ENCODE results near the gene TBC1D10A.

- no peak for TF ChIP-seq POLR2A (IDR thresholded peaks at IDR 0.05; ENCODE audit: low read depth, low read length)
- no peak for TF ChIP-seq POLR2AphosphoS5 (IDR thresholded peaks at IDR 0.05; ENCODE audit: low read depth, low read length)
- no peak for TF ChIP-seq POU2F2 (IDR thresholded peaks at IDR 0.05; ENCODE audit: low read depth, low read length)
These were observed 45.2 kb upstream of the TBC1D10A start for GRCh38 chr22:30371981-30372380.

Data from GM12891 (cell line).